T-helper 1 cell treated with Interleukin-12 subunit alpha and Interleukin-12 subunit beta and Interleukin-4 antibody, amounts not matched to agents 30 μg/mL and 1 μg/mL, for 36 hours (primary cell): ENCODE data around the gene MYCBPAP.

Experiments
- H3K27ac Mint-ChIP-seq: one replicate; pipeline ENCODE4 v1.8.0; 2021; ENCODE audit warnings: mild to moderate bottlenecking, mixed read lengths
- H3K27me3 Mint-ChIP-seq: one replicate; pipeline ENCODE4 v1.8.0; 2021; ENCODE audit warnings: low read depth, mixed read lengths
- H3K36me3 Mint-ChIP-seq: one replicate; pipeline ENCODE4 v1.8.0; 2021; ENCODE audit warnings: low read depth, mixed read lengths
- H3K4me1 Mint-ChIP-seq: one replicate; pipeline ENCODE4 v1.8.0; 2021; ENCODE audit warnings: low read depth, mixed read lengths
- H3K4me3 Mint-ChIP-seq: one replicate; pipeline ENCODE4 v1.8.0; 2021; ENCODE audit warnings: mild to moderate bottlenecking, moderate library complexity, mixed read lengths
- H3K9me3 Mint-ChIP-seq: one replicate; pipeline ENCODE4 v1.8.0; 2021; ENCODE audit warnings: mixed read lengths

Gene MYCBPAP, protein sequence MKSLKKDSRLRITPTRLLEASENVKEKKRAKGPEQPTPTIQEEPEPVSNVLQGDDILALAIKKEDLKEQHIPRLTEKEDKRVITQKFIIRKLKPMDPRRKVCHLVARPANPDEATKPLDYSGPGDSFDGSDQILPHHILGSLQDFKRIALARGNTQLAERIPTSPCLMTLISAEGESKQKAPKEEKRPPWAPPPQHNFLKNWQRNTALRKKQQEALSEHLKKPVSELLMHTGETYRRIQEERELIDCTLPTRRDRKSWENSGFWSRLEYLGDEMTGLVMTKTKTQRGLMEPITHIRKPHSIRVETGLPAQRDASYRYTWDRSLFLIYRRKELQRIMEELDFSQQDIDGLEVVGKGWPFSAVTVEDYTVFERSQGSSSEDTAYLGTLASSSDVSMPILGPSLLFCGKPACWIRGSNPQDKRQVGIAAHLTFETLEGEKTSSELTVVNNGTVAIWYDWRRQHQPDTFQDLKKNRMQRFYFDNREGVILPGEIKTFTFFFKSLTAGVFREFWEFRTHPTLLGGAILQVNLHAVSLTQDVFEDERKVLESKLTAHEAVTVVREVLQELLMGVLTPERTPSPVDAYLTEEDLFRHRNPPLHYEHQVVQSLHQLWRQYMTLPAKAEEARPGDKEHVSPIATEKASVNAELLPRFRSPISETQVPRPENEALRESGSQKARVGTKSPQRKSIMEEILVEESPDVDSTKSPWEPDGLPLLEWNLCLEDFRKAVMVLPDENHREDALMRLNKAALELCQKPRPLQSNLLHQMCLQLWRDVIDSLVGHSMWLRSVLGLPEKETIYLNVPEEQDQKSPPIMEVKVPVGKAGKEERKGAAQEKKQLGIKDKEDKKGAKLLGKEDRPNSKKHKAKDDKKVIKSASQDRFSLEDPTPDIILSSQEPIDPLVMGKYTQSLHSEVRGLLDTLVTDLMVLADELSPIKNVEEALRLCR

DNA sequence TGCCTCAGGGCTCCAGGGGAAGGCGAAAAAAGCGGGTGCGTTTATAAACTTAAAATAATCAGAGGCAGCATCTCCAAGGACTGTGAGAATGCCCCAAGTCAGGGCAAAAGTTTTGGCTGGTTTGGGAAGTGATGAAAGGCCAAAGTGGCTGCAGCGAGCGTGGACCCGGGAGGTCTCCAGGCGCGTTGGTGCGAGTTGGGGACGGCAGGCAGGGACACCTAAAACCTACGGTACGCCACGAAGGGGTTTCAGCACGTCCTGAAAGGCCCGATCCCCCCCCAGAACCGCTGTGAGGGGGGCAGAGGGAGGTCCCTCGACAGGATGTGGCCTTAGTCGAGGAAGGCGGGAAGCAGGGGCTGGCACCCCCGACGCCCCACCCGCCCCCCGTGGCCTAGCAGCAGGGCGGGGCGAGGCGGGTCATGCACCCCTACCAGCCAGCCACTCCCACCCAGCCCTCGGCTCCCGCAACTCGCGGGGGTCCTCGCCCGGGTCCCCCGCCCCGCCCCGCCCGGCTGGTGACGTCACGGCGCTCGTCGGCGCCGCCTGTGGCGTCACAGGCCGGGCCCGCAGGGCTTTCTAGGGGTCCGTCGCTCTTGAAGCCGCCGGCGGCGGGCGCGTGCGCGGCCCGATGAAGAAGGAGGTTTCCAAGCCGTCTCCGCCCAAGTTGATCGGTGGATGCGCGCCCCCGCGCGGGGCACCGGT, at the start of gene MYCBPAP:
Gene MYCBPAP, plus strand, starts transcription at position 569 of the 702 bp plus-strand sequence. CDS start 236 bp downstream, outside the sequence.
- H3K27me3 Mint-ChIP-seq: no peaks in the 10 kb centered on the region
- H3K9me3 Mint-ChIP-seq: no peaks in the 10 kb centered on the region
- peak within 1 kb of the TSS; percentile 93 for H3K4me3 Mint-ChIP-seq
- H3K27ac Mint-ChIP-seq: peak within 1 kb of the TSS; percentile 95
- peaks cover 49% of the 10 kb centered on the region for H3K4me1 Mint-ChIP-seq
- no peaks in the 10 kb centered on the region for H3K36me3 Mint-ChIP-seq

DNA sequence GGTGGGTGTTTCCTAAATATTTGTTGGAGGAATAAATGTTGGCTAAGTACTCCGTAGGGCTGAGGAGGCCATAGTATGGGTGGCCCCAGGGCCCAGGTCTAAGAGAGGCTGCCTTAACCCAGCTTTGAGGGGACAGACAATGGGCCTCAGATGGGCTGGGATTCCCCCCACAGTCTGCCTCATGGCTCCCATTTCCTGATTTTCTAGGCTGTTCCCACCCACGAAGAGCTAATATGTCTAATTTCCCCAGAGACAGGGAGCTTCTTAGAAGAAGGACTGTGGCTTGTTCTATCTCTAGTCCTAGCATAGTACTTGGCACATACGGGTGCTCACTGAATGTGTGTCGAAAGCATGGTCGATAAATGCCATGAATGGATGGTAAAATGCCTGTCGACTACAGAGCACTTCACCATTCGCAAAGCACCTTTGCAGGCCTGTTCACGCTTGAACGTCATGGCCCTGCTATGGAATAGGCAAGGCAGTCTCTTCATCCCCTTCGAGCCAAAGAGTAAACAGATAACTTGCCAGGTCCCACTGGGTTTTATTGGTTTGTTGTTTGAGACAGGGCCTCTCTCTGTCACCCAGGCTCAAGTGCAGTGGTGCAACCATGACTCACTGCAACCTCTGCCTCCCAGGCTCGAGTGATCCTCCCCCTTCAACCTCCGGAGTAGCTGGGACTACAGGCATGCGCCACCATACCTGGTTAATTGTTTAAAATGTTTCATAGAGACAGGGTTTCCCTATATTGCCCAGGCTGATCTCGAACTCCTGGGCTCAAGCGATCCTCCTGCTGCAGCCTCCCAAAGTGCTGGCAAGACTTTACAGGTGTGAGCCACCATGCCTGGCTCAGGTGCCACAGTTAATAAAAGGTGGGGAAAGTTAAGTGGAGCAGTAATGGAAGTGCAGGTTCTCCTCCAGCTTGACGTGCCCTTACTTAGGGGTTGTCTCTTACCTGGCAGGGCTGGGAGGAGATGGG, 49.2 kb upstream of the MYCBPAP start:
- no peak overlapping the region for H3K27ac Mint-ChIP-seq
- H3K9me3 Mint-ChIP-seq: no peaks in the 10 kb centered on the region
- no peaks in the 10 kb centered on the region for H3K4me1 Mint-ChIP-seq
- no peaks in the 10 kb centered on the region for H3K27me3 Mint-ChIP-seq
- H3K36me3 Mint-ChIP-seq: no peaks in the 10 kb centered on the region
- H3K4me3 Mint-ChIP-seq: no peak overlapping the region

DNA sequence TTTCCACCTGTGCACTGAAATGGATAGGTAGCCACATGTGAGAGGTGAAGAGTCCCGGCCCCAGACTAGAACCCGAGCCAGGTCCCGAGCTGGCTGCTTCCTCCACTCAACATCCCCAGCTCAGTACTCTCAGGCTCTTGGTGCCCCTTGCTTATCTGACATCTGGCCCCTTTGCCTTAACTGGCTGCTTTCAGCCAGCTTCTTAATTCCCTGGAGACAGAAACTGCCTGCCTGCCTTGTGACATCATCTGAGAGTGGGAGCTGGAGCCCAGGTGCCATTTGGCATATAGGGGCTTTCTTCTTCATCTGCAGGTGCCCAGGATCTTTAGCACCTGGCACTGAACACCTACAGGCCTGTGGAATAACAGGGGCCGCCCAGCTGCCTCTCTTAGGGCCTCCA, 48.5 kb upstream of the MYCBPAP start:
- H3K27ac Mint-ChIP-seq: no peak overlapping the region
- H3K27me3 Mint-ChIP-seq: no peaks in the 10 kb centered on the region
- no peaks in the 10 kb centered on the region for H3K36me3 Mint-ChIP-seq
- no peaks in the 10 kb centered on the region for H3K4me1 Mint-ChIP-seq
- no peak overlapping the region for H3K4me3 Mint-ChIP-seq
- no peaks in the 10 kb centered on the region for H3K9me3 Mint-ChIP-seq

DNA sequence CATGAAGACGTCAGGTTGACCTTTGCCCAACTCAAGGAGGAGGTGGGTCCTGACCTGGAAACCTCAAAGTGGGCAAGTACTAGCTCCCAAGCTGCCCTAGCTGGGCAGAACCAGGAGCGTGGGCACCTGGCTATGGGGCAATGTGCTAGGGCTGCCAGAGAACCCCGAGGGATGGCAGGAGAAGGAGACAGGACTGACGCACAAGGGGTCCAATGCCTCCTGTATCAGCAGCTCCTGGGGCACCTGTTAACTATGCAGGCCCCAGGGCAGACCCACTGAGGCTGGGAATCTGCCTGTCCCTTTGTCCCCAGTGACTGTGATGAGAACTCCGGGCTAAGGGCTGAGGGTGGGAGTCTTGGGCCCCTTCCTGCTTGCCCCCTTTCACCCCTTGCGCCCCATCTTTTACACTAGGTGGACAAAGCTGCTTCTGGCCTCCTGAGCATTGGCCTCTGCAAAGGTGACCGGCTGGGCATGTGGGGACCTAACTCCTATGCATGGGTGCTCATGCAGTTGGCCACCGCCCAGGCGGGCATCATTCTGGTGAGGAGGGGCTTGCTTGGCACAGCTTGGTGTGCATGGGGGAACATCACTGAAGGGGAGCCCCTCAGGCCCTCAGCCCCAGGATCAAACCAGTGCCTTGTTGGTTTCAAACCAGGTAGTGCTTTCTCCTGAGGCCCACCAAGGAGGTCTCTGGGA, 47.3 kb upstream of the MYCBPAP start:
- Mint-ChIP-seq H3K4me3 (no peak overlapping the region), H3K9me3 (no peaks in the 10 kb centered on the region), H3K36me3 (no peaks in the 10 kb centered on the region), H3K27ac (no peak overlapping the region), H3K4me1 (no peaks in the 10 kb centered on the region), H3K27me3 (no peaks in the 10 kb centered on the region)

DNA sequence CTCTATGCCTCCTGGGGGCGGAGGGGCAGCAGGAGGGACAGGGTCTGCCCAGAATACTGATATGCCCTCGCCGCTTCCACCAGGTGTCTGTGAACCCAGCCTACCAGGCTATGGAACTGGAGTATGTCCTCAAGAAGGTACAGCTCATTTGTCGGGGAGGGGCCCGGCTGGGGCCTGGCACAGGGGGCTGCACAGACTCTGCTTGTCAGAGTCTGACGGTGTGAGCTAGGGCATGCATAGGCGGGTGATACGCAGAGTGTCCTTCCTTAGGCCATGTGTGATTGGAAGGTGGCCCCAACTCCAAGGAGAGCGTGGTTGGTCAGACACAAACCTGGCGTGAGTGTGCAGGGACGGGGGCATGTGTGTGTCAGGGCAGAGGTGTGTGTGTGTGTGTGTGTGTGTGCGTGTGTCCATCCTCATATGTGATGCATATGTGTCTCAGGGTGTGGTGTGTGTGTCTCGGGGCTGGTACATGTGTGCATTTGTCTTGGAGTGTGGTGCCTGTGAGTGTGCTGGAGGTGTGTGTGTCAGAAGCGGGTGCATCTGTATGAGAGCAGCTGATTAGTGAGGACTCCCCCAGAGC, 46.6 kb upstream of the MYCBPAP start:
- no peaks in the 10 kb centered on the region for H3K4me1 Mint-ChIP-seq
- no peaks in the 10 kb centered on the region for H3K27me3 Mint-ChIP-seq
- H3K9me3 Mint-ChIP-seq: no peaks in the 10 kb centered on the region
- no peak overlapping the region for H3K4me3 Mint-ChIP-seq
- no peaks in the 10 kb centered on the region for H3K36me3 Mint-ChIP-seq
- no peak overlapping the region for H3K27ac Mint-ChIP-seq

DNA sequence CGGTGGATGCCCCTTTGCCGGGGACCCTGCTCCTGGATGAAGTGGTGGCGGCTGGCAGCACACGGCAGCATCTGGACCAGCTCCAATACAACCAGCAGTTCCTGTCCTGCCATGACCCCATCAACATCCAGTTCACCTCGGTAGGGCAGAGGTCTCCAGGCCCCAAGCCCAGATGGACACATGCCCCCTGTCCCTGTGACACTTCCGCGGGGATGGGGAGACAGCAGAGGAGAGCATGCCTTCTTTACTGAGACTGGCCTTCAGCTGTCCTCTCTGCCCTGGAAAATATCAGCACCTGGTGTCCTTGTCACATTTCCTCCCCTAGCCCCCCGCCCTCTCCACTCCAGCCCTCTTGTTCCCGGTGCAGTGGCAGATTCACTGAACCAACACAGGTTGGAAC, 45.8 kb upstream of the MYCBPAP start:
- H3K27me3 Mint-ChIP-seq: peaks cover 5% of the 10 kb centered on the region
- no peak overlapping the region for H3K27ac Mint-ChIP-seq
- H3K4me3 Mint-ChIP-seq: no peak overlapping the region
- H3K36me3 Mint-ChIP-seq: no peaks in the 10 kb centered on the region
- no peaks in the 10 kb centered on the region for H3K4me1 Mint-ChIP-seq
- no peaks in the 10 kb centered on the region for H3K9me3 Mint-ChIP-seq

DNA sequence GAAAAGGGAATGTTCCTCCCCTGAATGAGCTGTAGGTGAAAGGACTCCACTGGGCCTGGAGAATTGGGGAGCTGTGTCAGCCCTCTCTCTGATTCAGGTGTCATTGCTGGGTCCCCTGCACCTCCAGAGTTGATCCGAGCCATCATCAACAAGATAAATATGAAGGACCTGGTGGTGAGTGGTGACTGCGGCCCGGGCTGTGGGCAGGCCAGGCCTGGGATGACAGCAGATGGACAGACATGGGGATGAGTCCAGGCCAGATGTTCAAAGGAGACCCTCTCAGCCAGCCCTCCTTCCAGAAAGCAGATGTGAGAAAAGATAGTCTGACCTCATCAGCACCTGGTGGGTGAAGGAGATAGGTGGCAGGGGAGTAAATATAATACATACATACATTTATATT, 44.1 kb upstream of the MYCBPAP start:
- no peak overlapping the region for H3K27ac Mint-ChIP-seq
- peaks cover 17% of the 10 kb centered on the region for H3K27me3 Mint-ChIP-seq
- H3K4me1 Mint-ChIP-seq: no peaks in the 10 kb centered on the region
- no peak overlapping the region for H3K4me3 Mint-ChIP-seq
- no peaks in the 10 kb centered on the region for H3K36me3 Mint-ChIP-seq
- H3K9me3 Mint-ChIP-seq: no peaks in the 10 kb centered on the region

DNA sequence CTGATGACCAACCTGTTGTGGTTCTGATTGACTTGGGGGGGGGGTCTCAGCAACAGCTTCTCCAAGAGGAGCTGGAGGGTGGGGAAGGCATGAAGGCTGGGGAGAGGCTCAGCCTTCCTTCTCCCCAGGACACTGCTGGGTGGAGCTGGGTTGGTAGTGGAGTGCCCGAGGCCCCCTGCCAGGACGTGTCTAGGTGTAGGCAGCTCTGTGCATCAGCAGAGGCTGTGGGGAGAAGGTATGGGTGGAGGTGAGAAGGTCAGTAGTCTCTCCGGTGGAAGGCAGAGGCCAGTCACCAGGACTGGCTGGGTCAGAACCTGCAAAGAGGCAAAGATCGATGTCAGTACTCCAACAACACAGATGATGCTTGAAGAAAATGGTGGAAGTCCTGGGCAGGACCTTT, 43.5 kb upstream of the MYCBPAP start:
- H3K4me3 Mint-ChIP-seq: no peak overlapping the region
- H3K27me3 Mint-ChIP-seq: peaks cover 17% of the 10 kb centered on the region
- no peak overlapping the region for H3K27ac Mint-ChIP-seq
- H3K36me3 Mint-ChIP-seq: no peaks in the 10 kb centered on the region
- H3K4me1 Mint-ChIP-seq: no peaks in the 10 kb centered on the region
- H3K9me3 Mint-ChIP-seq: no peaks in the 10 kb centered on the region

DNA sequence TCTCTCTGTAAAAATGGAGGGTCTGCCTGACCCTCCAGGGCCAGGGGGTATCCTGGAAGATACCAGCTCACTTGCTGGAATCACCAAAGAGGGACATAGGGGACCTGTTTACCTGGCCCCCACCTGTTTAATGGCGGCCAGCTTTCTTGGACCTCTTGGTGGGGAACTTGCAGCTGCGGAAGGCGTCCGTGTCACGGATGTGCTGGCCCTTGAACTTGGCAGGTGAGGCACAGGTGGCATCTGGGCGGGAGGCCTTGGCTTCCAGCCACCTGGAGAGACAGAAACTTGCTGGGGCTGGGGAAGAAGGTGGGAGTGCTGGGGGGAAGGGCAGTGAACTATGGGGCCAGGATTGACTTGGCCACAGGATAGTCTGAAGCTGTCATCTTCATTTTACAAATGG, 43.1 kb upstream of the MYCBPAP start:
- H3K4me3 Mint-ChIP-seq: no peak overlapping the region
- no peaks in the 10 kb centered on the region for H3K9me3 Mint-ChIP-seq
- no peaks in the 10 kb centered on the region for H3K4me1 Mint-ChIP-seq
- no peak overlapping the region for H3K27ac Mint-ChIP-seq
- H3K36me3 Mint-ChIP-seq: no peaks in the 10 kb centered on the region
- H3K27me3 Mint-ChIP-seq: peaks cover 21% of the 10 kb centered on the region

DNA sequence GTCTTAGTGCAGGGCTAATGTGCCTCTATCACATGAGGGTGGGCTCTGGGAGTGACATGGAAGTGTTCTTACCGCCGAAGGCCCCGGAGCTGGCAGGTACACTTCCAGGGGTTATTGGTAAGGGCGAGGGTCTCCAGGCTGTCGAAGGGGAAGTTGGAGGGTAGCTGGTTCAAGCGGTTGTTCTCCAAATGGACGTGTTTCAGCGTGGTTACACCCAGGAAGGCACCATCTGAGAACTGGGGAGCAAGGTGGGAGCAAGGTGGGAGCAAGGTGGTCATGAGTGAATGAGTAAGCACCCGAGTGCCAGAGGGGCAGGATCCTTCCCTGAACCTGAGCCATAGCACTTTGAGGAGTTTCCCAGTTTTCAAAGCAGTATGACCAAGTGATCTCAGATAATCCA, 42.6 kb upstream of the MYCBPAP start:
- Mint-ChIP-seq H3K36me3 (no peaks in the 10 kb centered on the region), H3K9me3 (no peaks in the 10 kb centered on the region), H3K4me3 (no peak overlapping the region), H3K27ac (no peak overlapping the region), H3K27me3 (peaks cover 25% of the 10 kb centered on the region), H3K4me1 (no peaks in the 10 kb centered on the region)

DNA sequence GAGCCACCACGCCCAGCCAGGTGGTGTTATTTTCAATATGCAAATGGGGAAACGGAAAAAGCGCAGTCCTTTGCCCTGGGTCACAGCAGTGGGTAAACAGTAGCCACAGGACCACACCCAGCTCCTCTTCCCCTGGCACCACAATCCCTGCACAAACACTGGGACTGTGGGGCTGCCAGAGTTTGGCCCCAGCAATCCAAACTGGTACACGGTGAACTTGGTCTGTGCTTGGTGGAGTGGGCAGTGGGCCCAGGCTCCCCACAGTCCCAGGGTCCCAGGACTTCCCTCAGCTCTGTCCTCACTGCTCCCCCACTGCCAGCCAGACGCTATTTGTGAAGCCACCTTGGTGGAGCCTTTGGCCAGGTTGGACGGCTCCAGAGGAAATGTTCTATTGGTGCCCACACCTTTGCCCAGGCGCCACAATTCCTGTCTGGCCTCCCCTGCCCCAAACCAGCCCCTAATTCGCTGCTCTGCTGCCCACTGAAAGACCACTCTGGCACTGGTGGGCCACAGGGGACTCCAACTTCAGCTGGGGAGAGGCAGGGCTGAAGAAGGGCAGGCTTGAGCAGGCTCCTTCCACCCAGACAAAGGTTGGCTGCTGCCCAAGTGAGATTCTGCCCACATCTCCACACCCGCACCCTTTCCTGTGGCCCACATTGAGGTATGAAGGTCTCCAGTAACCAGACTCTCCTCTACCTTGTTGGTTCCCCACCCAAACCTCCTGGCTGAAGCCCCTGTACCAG, 41.7 kb upstream of the MYCBPAP start:
- no peaks in the 10 kb centered on the region for H3K36me3 Mint-ChIP-seq

DNA sequence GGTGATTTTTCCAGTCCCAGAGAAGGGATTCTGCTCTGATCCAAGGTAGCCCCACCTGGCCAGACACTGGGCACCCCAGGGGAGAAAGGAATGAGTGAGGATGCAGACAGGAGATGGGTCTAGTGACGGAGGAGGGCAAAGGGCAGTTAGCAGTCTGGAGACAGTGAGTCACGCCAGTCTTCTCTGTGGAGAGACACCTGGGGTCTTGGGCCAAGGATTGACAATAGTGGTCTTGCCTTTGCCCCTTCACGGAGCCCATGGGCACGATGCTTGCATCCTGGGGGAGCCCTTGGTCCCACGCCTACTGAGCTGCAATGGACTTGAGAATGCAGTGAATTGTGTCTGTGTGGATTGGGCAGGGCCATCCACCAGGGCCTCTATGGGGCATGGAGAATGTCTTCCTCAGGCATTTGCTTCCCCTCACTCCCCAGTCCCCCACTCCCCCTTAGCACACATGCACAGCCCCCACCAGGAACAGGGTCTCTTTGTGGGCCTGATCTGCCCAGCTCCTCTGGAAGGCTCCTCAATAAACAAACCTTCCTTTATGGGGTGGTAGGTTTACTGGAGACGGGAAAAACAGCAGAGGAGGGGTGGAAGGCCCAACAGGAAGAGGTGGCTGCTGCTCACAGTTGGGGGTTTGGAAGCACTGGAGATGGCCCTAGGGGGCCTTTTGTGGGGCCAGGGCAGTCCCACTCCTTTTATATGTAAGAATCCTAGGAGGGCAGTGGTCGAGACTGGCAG, 41.0 kb upstream of the MYCBPAP start:
- Mint-ChIP-seq H3K4me1 (no peaks in the 10 kb centered on the region), H3K4me3 (no peak overlapping the region), H3K9me3 (no peaks in the 10 kb centered on the region), H3K27me3 (peaks cover 28% of the 10 kb centered on the region), H3K36me3 (no peaks in the 10 kb centered on the region), H3K27ac (no peak overlapping the region)

More for the DNA sequence above, 41.7 kb upstream of the MYCBPAP start:
- Mint-ChIP-seq H3K27ac (no peak overlapping the region), H3K27me3 (peaks cover 28% of the 10 kb centered on the region), H3K4me3 (no peak overlapping the region), H3K4me1 (no peaks in the 10 kb centered on the region), H3K9me3 (no peaks in the 10 kb centered on the region)
